H1 (cell line): ENCODE measurements around the gene FOXK1.

Source experiments
- CTCF ChIP-seq, 3 experiments: IDR thresholded peaks; 1 replicate in 2 of 3; 2 replicates in 1 of 3; pipeline versions ENCODE4 v1.5.1 to v1.6.1; 2011; ENCODE audit warnings: low read length in 3 of 3, mild to moderate bottlenecking in 3 of 3, inconsistent platforms in 2 of 3, low read depth in 1 of 3, moderate library complexity in 1 of 3; ENCODE audit not compliant: insufficient read depth in 1 of 3; ENCODE audit errors: control extremely low read depth in 1 of 3
- POLR2AphosphoS5 ChIP-seq: IDR thresholded peaks from 2 replicates; pipeline ENCODE4 v1.6.1; 2011; ENCODE audit warnings: low read depth, low read length
- SP4 ChIP-seq: IDR thresholded peaks from 2 replicates; pipeline ENCODE4 v1.6.1; 2012; ENCODE audit warnings: low read length, inconsistent platforms
- TF ChIP-seq, protein P1 (sequence below): IDR thresholded peaks from 2 replicates; pipeline ENCODE4 v1.6.1; 2012; ENCODE audit warnings: inconsistent platforms

GRCh38 chr7:4689151-4689550, 7.1 kb downstream of the FOXK1 start:
- TF ChIP-seq CTCF (IDR thresholded peaks at IDR 0.05; ENCODE audit: control extremely low read depth in 1 of 3, insufficient read depth in 1 of 3, low read depth in 1 of 3, low read length in 3 of 3) (no peak), SP4 (no peak), POLR2AphosphoS5 (no peak)
- TF ChIP-seq, protein P1, sequence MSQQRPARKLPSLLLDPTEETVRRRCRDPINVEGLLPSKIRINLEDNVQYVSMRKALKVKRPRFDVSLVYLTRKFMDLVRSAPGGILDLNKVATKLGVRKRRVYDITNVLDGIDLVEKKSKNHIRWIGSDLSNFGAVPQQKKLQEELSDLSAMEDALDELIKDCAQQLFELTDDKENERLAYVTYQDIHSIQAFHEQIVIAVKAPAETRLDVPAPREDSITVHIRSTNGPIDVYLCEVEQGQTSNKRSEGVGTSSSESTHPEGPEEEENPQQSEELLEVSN = no peak
